Measurements from ENCODE around the gene ZFHX3.

Gene ZFHX3

DNA sequence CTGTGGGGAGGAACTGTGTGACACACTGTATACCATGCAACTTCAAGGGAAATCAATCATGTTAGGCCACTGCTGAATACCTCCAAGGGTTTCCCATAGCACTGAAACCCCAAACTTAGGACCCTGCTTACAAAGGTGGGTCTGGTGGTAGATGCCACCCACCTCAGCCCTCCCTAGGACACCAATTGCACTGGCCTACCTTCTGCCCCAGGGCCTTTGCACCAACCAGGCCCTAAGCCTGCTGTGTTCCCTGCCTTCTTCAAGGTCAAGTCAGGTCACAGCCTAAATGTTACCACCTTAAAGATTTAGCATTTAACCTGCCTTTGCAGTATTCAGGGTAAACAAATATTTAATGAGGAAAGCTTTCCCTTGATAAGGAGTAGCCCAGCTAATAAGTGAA is 185.8 kb downstream of the ZFHX3 start:
- DNase-seq: no peak

DNA sequence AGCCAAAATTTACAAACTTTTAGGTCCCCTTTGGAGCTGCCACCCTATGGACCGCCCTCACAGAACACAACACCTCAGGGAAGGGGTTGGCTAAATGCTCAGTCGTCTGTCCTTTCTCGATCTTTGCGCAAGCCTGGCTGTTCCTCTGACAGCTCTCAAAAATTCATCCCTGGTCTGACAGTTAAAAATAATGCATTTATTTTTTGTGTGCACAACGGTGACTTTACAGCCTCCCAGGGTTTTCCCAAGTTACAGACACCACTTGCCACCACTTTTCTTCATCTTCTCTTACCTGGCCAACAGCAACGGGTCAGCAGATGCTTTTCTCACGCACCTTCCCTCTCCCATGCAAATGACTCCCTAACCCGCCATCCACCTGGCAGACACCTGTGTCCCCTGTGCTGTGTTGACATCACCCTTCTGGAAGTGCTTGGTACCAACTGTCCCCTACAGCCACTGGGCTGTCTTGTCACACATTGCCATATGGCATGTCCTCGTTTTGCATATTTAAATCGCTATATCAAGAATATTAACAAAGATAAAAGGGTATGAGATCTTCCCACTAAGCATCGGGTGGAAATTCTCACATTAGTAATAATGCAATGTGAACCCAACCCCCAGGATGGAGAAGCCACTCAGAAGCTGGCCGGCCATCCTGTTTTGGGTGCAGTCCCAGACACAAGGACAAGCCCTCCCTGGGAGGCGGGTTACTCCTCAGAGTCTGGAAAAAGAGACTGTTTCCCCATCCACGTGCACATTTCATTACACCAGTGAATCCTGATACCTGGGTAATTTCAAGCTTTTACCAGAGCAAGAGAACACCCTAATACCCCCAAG is 187.0 kb downstream of the ZFHX3 start:
- DNase-seq: no peak

DNA sequence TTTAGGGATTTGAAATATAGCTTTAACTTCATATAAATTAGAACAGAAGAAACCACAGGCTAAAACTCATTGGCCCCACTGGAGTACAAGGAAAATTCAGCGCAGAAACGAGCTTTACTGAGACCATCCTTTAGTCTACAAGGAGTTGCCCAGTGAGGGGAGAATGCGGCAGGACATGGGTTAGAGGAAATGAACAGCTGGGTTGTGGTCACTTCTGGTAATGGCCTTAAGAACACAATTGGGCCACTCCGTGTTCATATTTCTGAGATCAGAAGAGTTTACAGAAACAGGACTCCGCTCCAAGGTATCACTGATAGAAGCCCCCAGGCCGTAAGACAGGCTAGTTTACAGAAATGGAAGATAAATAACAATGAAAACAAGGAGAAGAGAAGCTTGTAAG is 188.3 kb downstream of the ZFHX3 start:
- no peak for DNase-seq

DNA sequence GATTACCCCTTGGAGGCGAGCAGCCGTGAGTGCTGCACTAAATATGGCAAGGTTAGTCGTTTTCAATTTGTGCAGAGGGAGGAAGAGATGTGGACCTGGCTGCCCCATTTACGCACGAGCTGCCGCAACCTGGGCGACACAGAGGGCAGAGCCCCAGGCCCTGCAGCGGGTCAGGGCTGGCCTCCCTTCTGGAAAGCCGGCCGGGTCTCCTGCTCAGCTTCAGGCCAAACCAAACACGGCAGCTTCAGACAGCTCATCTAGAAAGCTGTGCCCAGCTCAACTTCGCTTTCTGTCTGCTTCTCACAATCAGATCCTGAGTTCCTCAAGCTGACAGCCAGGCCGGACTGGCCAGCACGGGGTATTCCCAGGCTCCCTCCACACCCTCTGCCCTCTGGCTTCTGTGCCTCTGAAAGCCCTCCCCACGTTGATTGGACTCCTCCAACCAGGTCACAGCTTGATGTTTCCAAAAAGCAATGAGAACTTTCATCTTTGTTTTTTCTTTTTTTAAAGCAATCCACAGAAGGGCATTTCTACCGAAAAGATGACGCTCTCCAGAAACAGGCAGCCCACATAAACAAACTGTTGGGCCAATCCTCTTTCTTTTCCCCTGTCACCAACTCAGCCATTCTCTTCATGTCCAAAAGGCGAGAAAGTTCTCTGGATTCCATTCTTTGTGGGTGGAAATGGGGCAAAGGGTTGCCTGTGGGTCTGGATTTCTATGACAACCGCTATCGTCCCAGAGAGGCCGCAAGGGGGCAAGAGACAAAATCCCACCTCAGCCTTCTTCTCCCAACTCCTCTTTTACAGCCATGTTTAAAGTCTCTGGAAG is 189.0 kb downstream of the ZFHX3 start:
- DNase-seq: no peak

DNA sequence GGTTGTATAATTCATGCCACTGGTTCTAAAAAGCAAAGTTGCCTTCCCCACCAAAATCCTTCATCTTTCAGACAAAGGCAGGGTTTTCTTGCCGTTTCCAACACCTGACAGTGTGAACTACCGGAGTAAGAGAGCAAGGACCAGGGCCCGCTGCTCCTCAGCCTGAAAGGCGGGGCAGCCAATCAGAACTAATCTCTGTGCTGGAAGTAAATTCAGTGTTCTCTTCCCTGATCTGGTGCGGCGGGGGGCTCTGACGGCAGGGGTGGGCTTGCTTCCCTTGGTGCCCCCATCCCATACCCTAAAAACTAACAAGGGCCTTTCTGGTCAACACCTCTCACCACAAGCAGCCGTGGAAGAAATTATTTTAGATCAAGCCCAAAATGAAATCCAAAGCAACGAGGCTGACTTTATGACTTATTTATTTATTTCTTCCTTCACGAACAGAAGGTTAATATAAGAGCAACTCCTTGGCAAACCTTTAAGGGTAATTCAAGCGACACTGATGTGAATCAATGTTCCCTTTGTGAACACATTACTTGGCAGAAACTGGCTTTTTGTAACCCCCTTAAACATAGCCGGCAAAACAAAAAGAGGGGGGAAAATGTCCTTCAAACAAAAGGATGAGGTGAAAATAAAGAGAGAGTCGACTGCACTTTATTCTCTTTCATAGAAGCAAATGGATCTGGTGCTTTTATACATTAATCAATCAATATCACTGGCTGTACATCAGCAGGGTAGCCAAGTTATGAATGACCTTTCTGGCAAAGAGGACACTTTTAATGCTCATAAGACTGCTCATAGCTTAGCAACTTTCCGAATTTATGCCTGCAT is 189.9 kb downstream of the ZFHX3 start:
- DNase-seq: no peak

DNA sequence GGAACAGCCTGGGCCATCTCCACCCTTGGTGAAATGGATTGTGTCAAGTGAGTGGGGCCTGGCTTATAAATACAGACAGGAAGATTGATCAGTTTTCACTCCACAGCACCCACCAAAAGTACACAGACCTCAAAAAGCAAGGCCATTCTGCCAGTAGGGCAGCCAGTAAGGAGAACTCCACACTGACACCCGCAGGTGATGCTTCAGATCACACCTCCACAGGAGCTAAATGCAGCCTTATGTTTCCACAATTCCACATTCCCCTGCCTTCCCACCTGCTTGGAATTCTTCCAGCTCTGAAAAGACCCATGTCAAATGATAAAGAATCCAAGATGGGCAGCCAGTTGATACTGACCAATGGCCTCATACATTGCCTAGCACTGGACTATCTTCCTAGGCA is 191.1 kb downstream of the ZFHX3 start:
- DNase-seq: no peak

DNA sequence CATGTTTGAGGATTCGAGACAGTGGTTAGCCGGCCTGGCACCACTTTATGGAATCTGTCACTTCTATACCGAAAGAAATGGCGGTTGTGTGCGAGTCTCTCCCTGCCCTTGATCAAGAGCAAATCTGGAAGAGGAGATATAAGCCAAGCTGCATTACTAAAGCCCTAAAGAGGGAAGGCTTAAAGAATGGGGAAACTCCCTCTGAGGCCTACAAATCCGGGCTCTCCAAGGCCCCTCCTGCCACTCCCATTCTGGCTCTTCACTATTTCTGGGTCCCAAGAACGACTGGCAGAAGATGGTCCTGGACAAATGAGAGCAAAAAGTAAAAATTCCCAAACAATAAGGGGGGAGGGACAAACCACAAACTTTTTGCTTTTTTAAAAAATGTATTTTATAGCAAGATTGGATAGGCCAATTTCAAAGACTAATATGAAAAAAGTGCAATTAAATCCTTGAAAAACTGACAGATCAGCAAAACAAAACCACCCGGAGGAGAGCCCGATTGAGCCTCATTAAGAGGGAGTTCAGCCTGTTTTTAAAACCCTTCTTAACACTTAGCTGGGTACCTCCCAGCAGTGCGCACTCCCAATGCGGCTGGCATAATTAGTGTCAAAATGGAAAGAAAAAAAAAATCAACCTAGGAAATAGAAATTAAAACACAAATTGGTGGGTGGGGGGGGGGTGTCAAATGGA is 193.5 kb downstream of the ZFHX3 start:
- no peak for DNase-seq

DNA sequence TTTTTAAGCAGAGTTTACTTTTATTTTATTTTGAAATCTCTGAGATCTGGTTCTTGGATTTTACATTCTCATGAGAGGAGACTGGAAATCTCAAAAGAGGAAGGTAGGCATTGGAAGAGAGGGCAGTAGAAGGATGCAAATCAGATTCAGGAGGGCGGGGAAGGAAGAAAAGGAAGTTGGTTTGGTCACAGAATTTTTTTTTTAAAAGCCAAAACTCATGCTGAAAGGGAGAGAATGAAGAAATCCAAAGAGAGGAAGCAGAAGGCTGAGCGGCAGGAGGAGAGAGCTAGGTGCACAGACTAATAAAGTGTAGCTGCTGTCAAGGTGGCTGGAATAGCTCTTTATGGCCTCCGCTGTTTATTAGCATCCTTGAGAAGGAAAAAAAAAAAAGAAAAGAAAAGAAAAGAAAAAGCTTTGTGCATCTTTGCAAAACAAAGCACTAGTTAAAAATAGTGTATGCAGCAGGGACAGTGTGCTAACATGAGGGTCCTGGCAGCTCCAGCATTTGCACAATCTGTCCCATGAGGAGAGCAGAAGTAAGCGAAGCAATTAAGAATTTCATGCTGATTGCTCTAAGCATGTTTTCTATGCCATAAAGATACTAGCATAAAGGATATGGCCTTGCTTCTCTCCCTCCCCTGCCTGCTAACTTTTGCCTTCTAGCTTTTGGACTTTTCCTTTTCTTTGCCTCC is 194.2 kb downstream of the ZFHX3 start:
- DNase-seq: no peak

DNA sequence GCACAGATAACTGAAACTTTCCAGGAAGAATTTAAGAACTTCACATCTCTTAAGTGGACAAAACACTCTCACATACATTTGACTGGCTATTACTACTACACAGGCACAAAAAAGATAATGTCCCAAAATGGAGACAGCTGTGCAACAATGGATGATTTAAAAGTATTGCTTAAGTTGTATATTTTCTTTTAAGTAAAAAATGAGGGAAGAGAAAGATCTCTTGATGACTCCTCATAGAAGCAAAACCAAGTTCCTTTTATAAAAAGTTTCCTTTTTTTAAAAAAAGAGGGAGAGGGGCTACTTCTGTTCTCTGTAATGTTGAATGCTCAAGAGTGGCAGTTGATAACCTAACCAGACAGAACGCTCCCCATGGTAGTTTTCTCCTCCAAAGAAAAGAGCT is 195.5 kb downstream of the ZFHX3 start:
- DNase-seq: no peak

DNA sequence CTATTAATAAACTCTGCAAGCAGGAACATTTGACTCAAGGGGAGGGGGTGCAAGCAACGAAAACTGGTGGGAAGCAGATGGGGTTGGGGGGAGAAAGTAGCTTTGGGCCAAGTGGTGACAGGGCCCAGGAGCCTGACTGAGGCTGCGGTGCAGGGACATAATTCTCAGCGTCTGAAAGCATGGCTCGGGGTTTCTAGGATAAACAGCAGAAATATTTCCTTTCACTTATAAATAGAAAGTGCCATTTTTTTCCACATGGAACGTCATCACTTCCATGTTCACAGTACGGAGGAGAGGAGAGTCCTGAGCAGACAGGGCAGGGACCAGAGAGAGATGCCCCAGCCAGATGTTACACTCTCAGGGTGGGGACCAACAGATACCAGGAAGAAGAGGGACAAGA is 197.1 kb downstream of the ZFHX3 start:
- no peak for DNase-seq

DNA sequence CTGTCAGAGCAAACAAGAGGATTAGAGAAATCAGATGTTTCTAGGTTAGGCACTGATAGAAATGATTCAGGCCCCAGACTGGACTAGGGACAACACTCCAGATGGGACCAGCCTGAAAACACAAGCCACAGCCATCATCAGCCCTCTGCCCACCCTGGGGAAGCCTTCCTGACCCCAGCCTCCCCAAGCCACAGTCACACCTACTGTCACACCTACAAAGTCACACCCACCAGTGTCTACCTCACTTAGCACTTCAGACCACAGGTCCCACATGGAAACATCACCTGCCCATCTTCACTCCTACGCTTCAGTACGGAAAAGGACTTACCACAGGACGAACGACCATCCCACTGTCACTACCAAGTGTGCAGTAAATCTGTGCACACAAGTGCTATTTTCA is 197.9 kb downstream of the ZFHX3 start:
- no peak for DNase-seq

DNA sequence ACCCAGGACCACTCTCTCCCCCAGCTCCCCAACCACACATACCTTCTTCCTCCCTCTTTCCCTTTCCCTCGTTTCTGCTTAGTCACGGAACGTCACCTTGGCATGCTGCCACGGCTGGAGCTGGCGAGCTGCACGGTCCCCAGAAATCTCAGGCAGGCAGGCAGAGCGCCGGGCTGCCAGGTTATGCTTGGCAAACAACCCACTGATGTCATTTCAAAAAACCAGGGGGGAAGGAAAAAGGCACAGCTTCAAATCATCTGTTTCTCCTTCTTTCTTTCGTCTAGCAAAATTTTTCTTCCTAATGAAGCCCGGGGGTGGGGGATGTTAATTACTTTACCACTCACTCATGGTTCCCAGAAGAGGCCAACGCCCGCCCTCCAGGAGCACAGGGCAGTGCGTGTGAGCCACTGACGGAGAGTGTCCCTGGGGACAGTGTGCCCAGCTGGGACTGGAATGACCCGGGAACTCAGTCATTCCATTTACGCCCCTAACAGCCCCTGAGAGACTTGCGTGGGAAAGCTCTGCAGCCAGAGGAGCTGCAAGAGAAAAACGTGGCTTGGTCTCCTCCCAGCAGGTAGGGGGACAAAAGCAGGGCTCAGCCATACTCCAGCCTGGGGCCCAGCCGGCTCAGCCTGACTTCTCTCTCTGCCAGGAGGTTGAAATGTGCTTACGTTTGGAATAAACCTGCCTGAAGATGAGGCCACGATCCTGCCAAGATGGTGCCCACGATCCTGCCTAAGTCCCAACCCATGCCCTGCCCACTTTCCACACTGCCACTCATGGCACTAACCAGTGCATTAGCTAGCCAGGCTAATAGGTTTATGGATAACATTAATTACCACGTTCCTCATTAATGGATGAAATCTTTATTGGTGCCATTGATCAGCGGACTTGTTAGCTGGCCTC is 198.9 kb downstream of the ZFHX3 start:
- no peak for DNase-seq

DNA sequence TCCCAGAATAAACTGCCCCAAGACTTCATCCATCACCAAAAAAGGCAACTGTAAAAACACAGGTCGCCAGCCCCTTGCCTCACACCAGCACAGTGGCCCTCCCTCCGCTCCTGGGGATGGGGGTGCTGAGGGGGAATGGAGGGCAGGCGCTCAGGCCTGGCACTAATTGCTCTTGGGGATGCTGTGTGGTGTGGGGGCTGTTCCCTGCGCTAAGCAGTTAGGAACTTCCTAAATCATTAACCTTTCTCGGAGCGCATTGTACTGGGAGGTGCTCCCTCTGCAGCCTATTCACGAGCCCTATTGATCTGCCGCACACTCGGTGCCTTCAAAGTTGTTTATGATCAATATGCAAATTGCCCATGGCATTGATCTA is 199.9 kb downstream of the ZFHX3 start:
- DNase-seq: no peak

DNA sequence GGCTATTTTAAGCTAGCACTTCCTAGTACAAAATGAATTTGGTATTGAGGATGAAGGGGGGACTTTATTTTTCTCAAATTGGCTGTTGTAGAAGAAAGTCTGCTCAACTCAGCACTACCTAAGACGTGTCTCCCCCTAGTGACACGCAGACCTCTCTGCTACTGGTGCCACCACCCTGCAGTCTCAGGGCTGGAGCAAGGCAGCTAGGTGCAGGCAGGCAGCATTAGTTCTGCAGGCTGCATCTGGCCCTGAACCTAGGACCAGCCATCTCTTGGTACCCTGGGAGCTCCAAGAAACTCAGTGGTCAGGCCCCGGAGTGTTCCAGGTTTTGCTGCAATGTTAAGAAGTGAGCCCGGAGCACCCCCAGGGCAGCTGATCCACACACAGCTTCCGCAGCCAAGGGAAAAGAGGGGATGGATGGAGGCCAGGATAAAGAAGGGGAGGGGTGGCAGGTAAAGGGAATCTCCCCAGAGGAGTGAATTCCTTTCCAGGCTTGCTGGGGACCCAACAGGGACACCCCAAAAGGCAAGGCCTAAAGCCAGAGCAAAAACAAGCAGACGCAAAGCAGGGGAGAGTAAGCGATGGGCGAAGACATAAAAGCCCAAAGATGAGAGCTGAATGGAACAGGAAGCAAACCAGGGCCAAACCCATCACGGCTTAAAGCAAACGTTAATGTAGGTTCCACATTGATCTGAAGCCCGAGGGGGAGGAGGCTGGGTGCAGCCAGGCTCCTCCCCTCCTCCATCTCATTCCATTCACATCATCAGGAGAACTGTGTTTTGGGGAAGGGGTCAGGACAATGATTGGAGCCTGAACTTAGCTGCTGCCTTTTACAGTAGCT is 200.5 kb downstream of the ZFHX3 start:
- DNase-seq: no peak

DNA sequence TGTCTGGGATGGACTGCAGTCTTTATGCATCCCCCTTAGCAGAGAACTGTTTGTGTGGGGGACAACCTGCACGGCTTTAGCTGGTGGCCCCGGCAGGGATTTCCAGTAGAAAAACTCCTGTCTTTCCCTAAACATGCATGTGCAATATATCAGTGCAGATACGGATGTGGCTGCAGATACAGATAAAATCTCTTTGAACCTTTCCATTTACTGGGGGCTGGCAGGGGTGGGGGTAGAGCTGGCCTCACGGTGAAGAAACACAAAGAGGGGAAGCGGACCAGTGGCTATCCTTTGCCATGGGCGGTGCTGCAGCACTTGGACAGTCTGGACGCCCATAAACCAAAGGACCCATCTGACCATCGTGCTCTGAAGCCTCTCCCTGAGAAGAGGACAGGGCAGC is 201.3 kb downstream of the ZFHX3 start:
- no peak for DNase-seq

DNA sequence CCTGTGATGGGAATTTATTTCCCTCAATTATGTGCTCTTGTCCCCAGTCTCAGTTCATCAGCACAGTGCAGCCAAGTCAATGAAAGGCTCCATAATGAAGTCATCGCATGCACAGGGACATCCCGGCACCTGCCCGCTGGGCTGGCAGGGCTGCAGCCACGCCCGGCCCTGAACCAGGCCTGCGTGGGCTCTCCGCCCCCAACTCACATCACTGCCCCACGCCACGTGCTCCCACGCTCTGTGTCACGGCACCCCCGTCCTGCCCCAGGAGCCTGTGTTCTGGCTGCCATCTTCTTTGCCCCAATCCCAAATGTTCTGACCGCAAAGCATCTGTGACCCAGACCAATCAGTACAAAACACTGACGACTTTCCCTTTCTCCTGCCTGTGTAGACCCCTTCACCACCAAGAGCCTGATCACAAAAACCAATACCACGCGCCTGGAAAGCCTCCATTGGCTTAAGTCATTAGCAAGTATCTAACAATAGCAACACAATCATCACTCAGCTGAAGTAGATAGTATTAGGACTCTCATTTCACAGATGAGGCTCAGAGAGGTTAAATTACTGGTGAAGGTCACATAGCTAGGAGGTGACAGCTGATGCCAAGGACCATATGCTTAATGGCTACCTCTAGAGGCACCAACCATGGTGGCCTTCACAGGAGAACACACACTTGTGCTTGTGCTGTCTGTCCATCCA is 202.5 kb downstream of the ZFHX3 start:
- no peak for DNase-seq

DNA sequence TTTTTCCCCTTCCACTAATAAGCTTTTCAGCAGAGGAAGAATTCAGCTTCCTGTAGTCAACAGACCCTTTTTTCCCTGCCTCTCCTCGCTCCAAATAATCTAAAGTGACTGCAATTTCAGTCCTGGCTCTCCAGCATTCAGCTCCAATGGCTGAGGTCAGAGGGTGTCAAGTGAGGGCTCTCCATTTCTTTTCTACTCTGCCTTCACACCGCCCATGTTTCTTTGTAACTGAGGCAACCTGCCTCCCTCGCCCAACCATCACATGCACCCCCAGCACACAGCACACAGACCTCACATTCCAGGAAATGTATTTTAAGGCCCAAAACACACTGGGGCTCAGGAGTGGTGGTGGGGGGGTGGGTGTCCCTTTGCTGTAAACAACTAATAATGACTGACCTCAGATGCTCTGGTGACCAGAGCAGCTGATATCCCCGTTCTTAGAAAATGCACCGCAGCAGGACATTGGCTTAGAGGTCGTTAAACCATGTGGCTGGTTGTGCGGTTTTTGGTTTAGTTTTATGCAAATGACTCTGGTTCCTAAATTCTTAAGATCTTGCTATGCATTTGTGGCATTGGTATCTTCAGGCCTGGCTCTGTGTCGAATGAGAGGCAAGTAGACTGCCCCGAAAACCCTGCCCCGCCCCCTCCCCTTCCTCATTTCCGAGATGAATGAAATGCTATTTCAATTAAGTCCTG is 203.6 kb downstream of the ZFHX3 start:
- no peak for DNase-seq

DNA sequence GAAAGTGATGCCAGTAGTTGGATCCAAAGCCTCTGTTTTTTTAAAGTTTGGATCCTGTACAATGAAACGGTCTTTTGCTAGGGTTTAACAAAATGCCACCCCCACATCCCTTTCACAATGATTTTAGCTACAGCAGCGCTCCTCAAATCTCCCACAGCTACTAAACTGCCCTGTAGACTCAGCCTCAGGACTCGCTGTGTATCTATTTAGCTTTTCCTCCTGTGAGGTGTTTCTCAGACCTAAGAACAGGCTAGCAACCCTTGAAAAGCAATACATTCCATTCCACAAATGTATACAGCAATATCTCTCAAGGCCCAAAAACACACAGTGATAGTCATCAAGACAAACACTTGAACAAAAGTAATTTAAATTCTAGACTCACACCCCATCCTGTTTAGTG is 206.4 kb downstream of the ZFHX3 start:
- no peak for DNase-seq
